BJ (cell line): Measurements from ENCODE around the gene SBF2. TPM values are rescaled to one million over a fixed set of nuclear protein-coding genes. Genes with fewer than 3 reads are reported as not detected.

Experiments
- CTCF ChIA-PET: fragments of 350-600 bp; formaldehyde crosslinking; extraction: SDS; loops from one replicate; lab custom pipeline; 2021; ENCODE audit warnings: antibody characterized with exemption, inconsistent platforms; lab: Yijun Ruan, JAX
- POLR2A ChIA-PET: fragments of 300-600 bp; sonication (Branson Sonifier 250); formaldehyde crosslinking; extraction: SDS; loops from one replicate; lab custom pipeline; 2021; ENCODE audit warnings: antibody characterized with exemption; lab: Charles Lee
- DNase-seq: peaks from one replicate; pipeline ENCODE4 v3.0.0-alpha.2; 2011; ENCODE audit warnings: low read depth
- H3K27me3 ChIP-seq: 2 replicates; pipeline ENCODE4 v1.6.0; 2011; ENCODE audit warnings: low read length; ENCODE audit not compliant: control insufficient read depth, insufficient read depth
- H3K36me3 ChIP-seq: 2 replicates; pipeline ENCODE4 v1.5.1; 2011; ENCODE audit warnings: low read length; ENCODE audit not compliant: control insufficient read depth, insufficient read depth
- H3K4me3 ChIP-seq: 2 replicates; pipeline ENCODE4 v1.5.1; 2011; ENCODE audit warnings: low read depth, mild to moderate bottlenecking, control low read depth, low read length
- CTCF ChIP-seq: IDR thresholded peaks from 2 replicates; pipeline ENCODE4 v1.5.1; 2011; ENCODE audit warnings: low read depth, mild to moderate bottlenecking, control low read depth, inconsistent platforms, low read length, moderate library complexity; ENCODE audit not compliant: insufficient read depth
- polyA plus RNA-seq: library from polyadenylated mRNA; depleted of rRNA; stranded (reverse); fragments of >200 nt; gene quantifications from 2 replicates; pipeline ENCODE4 v1.2.3, GENCODE V29; 2011

The SBF2 gene
- polyA plus RNA-seq, 1 experiment, result 33.8 TPM

GRCh38 chr11:9741260-9741659 is 552.8 kb downstream of the SBF2 start:
- ChIA-PET POLR2A (no interaction called here), CTCF (no interaction called here)
- no peak overlapping the region for H3K4me3 ChIP-seq
- TF ChIP-seq CTCF, result no peak
- H3K36me3 ChIP-seq, result peaks cover 20% of the 10 kb centered on the region
- no peaks in the 10 kb centered on the region for H3K27me3 ChIP-seq
- DNase-seq, result no peak

GRCh38 chr11:9740202-9740883 is 553.7 kb downstream of the SBF2 start:
- CTCF ChIA-PET, result no interaction called here
- H3K4me3 ChIP-seq, result no peak overlapping the region
- no peak for DNase-seq
- POLR2A ChIA-PET, result no interaction called here
- no peak for TF ChIP-seq CTCF
- H3K27me3 ChIP-seq, result no peaks in the 10 kb centered on the region
- peaks cover 15% of the 10 kb centered on the region for H3K36me3 ChIP-seq

GRCh38 chr11:9739123-9739900 is 554.7 kb downstream of the SBF2 start:
- ChIA-PET POLR2A (no interaction called here), CTCF (no interaction called here)
- Histone ChIP-seq H3K4me3 (no peak overlapping the region), H3K27me3 (no peaks in the 10 kb centered on the region), H3K36me3 (peaks cover 13% of the 10 kb centered on the region)
- no peak for DNase-seq
- TF ChIP-seq CTCF, result no peak

GRCh38 chr11:9738707-9739106 is 555.3 kb downstream of the SBF2 start:
- ChIA-PET POLR2A (no interaction called here), CTCF (interaction anchor here (2.3 kb wide), 1 partner anchor 10 kb away, joined by 7 read pairs; no protein-coding TSS in a partner anchor)
- DNase-seq, result no peak
- Histone ChIP-seq H3K36me3 (peaks cover 13% of the 10 kb centered on the region), H3K27me3 (no peaks in the 10 kb centered on the region), H3K4me3 (no peak overlapping the region)
- no peak for TF ChIP-seq CTCF

GRCh38 chr11:9738116-9738515 is 555.9 kb downstream of the SBF2 start:
- peaks cover 14% of the 10 kb centered on the region for H3K36me3 ChIP-seq
- POLR2A ChIA-PET, result no interaction called here
- H3K4me3 ChIP-seq, result no peak overlapping the region
- no peak for DNase-seq
- H3K27me3 ChIP-seq, result no peaks in the 10 kb centered on the region
- no peak for TF ChIP-seq CTCF
- CTCF ChIA-PET, result interaction anchor here (0.9 to 2.3 kb wide), 3 partner anchors 9 to 125 kb away, joined by 3 to 7 read pairs (median 4); no protein-coding TSS in a partner anchor
